Osteoblast (primary cell): ENCODE data around the gene LRP1-AS. TPM values are rescaled to one million over a fixed set of nuclear protein-coding genes. Genes with fewer than 3 reads are reported as not detected.

Source experiments
- DNase-seq: peaks from one replicate; pipeline ENCODE4 v3.0.0; 2011; ENCODE audit warnings: low spot score, mixed read lengths; ENCODE audit not compliant: insufficient read length; ENCODE audit errors: missing footprints
- H2AFZ ChIP-seq: 2 replicates; pipeline ENCODE4 v1.6.0; 2011; ENCODE audit warnings: mild to moderate bottlenecking, low read length
- H3K27ac ChIP-seq: 2 replicates; pipeline ENCODE4 v1.5.1; 2011; ENCODE audit warnings: mild to moderate bottlenecking, low read depth, low read length, moderate library complexity
- H3K27me3 ChIP-seq: 2 replicates; pipeline ENCODE4 v1.6.0; 2012; ENCODE audit warnings: mild to moderate bottlenecking, control low read depth, inconsistent platforms, low read length, moderate library complexity; ENCODE audit not compliant: insufficient read depth
- H3K36me3 ChIP-seq: 2 replicates; pipeline ENCODE4 v1.5.1; 2011; ENCODE audit warnings: mild to moderate bottlenecking, low read length, control low read depth, moderate library complexity; ENCODE audit not compliant: insufficient read depth
- H3K4me1 ChIP-seq: 2 replicates; pipeline ENCODE4 v1.5.1; 2011; ENCODE audit warnings: mild to moderate bottlenecking, low read length, control low read depth, moderate library complexity; ENCODE audit not compliant: insufficient read depth
- H3K4me2 ChIP-seq: 2 replicates; pipeline ENCODE4 v1.6.0; 2011; ENCODE audit warnings: mild to moderate bottlenecking, low read length; ENCODE audit not compliant: insufficient read depth
- H3K4me3 ChIP-seq: fragments of 200-600 bp; sonication (generic); 3 replicates; pipeline ENCODE4 v1.5.1; 2012; ENCODE audit warnings: mild to moderate bottlenecking, low read length, inconsistent platforms; ENCODE audit not compliant: insufficient read depth
- H3K79me2 ChIP-seq: 2 replicates; pipeline ENCODE4 v1.6.0; 2012; ENCODE audit warnings: mild to moderate bottlenecking, low read length, control low read depth, inconsistent platforms; ENCODE audit not compliant: insufficient read depth
- H3K9me3 ChIP-seq: 2 replicates; pipeline ENCODE4 v1.5.1; 2011; ENCODE audit warnings: low read depth, low read length, control low read depth
- H4K20me1 ChIP-seq: 2 replicates; pipeline ENCODE4 v1.6.0; 2012; ENCODE audit warnings: mild to moderate bottlenecking, low read length, control low read depth; ENCODE audit not compliant: insufficient read depth
- CTCF ChIP-seq: IDR thresholded peaks from 2 replicates; pipeline ENCODE4 v1.5.1; 2011; ENCODE audit warnings: mild to moderate bottlenecking, low read depth, low read length, moderate library complexity; ENCODE audit errors: extremely low read depth
- total RNA-seq: library from RNA; depleted of rRNA; stranded (reverse); fragments of >200 nt; gene quantifications from 2 replicates; pipeline ENCODE4 v1.2.3, GENCODE V29; 2012

LRP1-AS gene
- total RNA-seq, 1 donor = not detected

- Histone ChIP-seq H3K27me3 (no peaks in the 10 kb centered on the region), H3K79me2 (peaks cover 38% of the 10 kb centered on the region), H3K4me2 (peak overlapping the region; percentile 84), H4K20me1 (peaks cover 21% of the 10 kb centered on the region), H2AFZ (no peak overlapping the region), H3K27ac (no peak overlapping the region), H3K9me3 (peaks cover 1% of the 10 kb centered on the region), H3K4me3 (peak overlapping the region; percentile 95), H3K36me3 (peaks cover 7% of the 10 kb centered on the region), H3K4me1 (peaks cover 31% of the 10 kb centered on the region)
- no peak for DNase-seq
- TF ChIP-seq CTCF = no peak
Observed at GRCh38 chr12:57127101-57127725, 20.2 kb downstream of the LRP1-AS start.

- Histone ChIP-seq H3K4me1 (peaks cover 25% of the 10 kb centered on the region), H3K27ac (no peak overlapping the region), H2AFZ (no peak overlapping the region), H4K20me1 (peaks cover 14% of the 10 kb centered on the region), H3K79me2 (peaks cover 31% of the 10 kb centered on the region), H3K27me3 (no peaks in the 10 kb centered on the region), H3K4me2 (no peak overlapping the region), H3K36me3 (peaks cover 5% of the 10 kb centered on the region), H3K4me3 (no peak overlapping the region), H3K9me3 (peaks cover 1% of the 10 kb centered on the region)
- no peak for DNase-seq
- TF ChIP-seq CTCF = no peak
Observed at GRCh38 chr12:57126561-57126960, 20.9 kb downstream of the LRP1-AS start.

DNA sequence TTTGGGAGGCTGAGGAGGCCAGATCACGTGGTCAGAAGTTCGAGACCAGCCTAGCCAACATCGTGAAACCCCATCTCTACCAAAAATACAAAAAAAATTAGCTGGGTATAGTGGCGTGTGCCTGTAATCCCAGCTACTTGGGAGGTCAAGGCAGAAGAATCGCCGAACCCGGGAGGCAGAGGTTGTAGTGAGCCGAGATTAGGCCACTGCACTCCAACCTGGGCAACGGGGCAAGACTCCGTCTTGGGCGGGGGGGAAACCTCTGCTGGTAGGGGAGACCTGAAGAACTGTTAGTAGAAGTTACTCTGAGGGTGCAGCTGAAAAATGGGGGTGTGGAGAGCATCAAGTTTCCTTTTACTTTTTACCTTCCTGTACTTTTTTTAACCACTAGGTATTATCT is 21.4 kb downstream of the LRP1-AS start:
- Histone ChIP-seq H3K4me3 (no peak overlapping the region), H3K4me2 (no peak overlapping the region), H3K36me3 (peaks cover 2% of the 10 kb centered on the region), H4K20me1 (peaks cover 10% of the 10 kb centered on the region), H3K79me2 (peaks cover 26% of the 10 kb centered on the region), H3K27me3 (no peaks in the 10 kb centered on the region), H3K9me3 (peaks cover 1% of the 10 kb centered on the region), H2AFZ (no peak overlapping the region), H3K27ac (no peak overlapping the region), H3K4me1 (peaks cover 20% of the 10 kb centered on the region)
- DNase-seq = no peak
- TF ChIP-seq CTCF = no peak

- no peaks in the 10 kb centered on the region for H3K27me3 ChIP-seq
- peak; percentile 88 for DNase-seq
Observed at GRCh38 chr12:57124261-57124877, 23.1 kb downstream of the LRP1-AS start.

More at GRCh38 chr12:57124261-57124877, 23.1 kb downstream of the LRP1-AS start:
- H3K27ac ChIP-seq = no peak overlapping the region
- H3K79me2 ChIP-seq = peaks cover 9% of the 10 kb centered on the region
- peak; percentile 97 for TF ChIP-seq CTCF
- H3K9me3 ChIP-seq = peaks cover 1% of the 10 kb centered on the region
- H3K4me1 ChIP-seq = peaks cover 14% of the 10 kb centered on the region
- H3K4me2 ChIP-seq = no peak overlapping the region
- no peaks in the 10 kb centered on the region for H3K36me3 ChIP-seq
- no peaks in the 10 kb centered on the region for H4K20me1 ChIP-seq
- no peak overlapping the region for H3K4me3 ChIP-seq
- no peak overlapping the region for H2AFZ ChIP-seq
